ENCODE measurements around the gene CDC42BPA. TPM values are rescaled to one million over a fixed set of nuclear protein-coding genes. Genes with fewer than 3 reads are reported as not detected.

Gene CDC42BPA
- total and polyA plus RNA-seq, 2 of the 13 experiments (the other 11 are each of a cell fraction or from before 2014, with no cell fraction given): 6.5 to 16.0 TPM

DNA sequence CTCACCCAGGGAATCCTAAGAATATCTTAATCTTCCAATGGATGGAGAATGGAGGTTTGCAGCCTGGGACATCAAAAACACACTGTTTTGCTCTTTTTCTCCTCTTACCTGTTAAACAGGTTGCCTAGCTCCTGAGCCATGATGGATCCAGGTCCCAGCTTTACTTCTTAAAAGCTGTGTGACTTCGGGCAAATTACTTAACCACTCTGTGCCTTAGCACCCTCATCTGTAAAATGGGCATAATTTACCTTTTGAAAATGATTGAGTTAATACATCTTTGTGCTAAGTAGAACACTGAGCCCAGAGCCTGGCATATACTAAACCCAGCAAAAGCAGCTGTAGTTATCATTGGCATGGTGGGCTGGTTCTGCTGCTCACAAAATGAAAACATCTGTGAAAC lies 368.0 kb downstream of the CDC42BPA start:
- no peak for TF ChIP-seq ZSCAN20 (CRISPR knock-in tag; IDR thresholded peaks at IDR 0.05; ENCODE audit: borderline replicate concordance)
- TF ChIP-seq ZNF768 (CRISPR knock-in tag; IDR thresholded peaks at IDR 0.05): peak; percentile 82; the same call in 1 of the 2 replicates
- TF ChIP-seq, protein P1, sequence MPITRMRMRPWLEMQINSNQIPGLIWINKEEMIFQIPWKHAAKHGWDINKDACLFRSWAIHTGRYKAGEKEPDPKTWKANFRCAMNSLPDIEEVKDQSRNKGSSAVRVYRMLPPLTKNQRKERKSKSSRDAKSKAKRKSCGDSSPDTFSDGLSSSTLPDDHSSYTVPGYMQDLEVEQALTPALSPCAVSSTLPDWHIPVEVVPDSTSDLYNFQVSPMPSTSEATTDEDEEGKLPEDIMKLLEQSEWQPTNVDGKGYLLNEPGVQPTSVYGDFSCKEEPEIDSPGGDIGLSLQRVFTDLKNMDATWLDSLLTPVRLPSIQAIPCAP (CRISPR knock-in tag; IDR thresholded peaks at IDR 0.05; ENCODE audit: low read depth): no peak
- TF ChIP-seq ZNF629 (CRISPR knock-in tag; conservative IDR thresholded peaks at IDR 0.05): peak; percentile 81
- no peak for TF ChIP-seq CHCHD3 (CRISPR knock-in tag; IDR thresholded peaks at IDR 0.05)
- TF ChIP-seq HES4 (CRISPR knock-in tag; IDR thresholded peaks at IDR 0.05; ENCODE audit: borderline replicate concordance): no peak
- no peak for TF ChIP-seq U2AF2 (IDR thresholded peaks at IDR 0.05; ENCODE audit: low read depth, low read length)
- TF ChIP-seq, protein P2, sequence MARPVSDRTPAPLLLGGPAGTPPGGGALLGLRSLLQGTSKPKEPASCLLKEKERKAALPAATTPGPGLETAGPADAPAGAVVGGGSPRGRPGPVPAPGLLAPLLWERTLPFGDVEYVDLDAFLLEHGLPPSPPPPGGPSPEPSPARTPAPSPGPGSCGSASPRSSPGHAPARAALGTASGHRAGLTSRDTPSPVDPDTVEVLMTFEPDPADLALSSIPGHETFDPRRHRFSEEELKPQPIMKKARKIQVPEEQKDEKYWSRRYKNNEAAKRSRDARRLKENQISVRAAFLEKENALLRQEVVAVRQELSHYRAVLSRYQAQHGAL (CRISPR knock-in tag; IDR thresholded peaks at IDR 0.05; ENCODE audit: not compliant biosample characterization): no peak
- Histone ChIP-seq H3K27ac (ENCODE audit: extremely low read length, insufficient read depth, low read length) (no peak overlapping the region), H3K4me1 (ENCODE audit: insufficient read depth, low read length) (peaks cover 45% of the 10 kb centered on the region), H4K20me1 (ENCODE audit: insufficient read depth, low read length) (peaks cover 50% of the 10 kb centered on the region), H3K4me3 (replicated peaks in 1 of 3; ENCODE audit: insufficient read depth in 1 of 3, low read depth in 2 of 3, low read length in 3 of 3) (no peak overlapping the region), H3K9ac (ENCODE audit: insufficient read depth, low read depth, low read length) (no peak overlapping the region), H2AFZ (ENCODE audit: low read length) (no peak overlapping the region), H3K79me2 (ENCODE audit: insufficient read depth, low read length) (peaks cover 100% of the 10 kb centered on the region), H3K36me3 (replicated peaks in 1 of 2; ENCODE audit: control insufficient read depth in 1 of 2, insufficient read depth in 2 of 2, low read length in 2 of 2) (peaks cover 3 to 31% of the 10 kb centered on the region in 2 experiments; a peak in 4 of 5 replicates), H3K27me3 (ENCODE audit: control insufficient read depth in 1 of 2, insufficient read depth in 2 of 2, low read length in 2 of 2) (no peaks in the 10 kb centered on the region), H3K9me3 (ENCODE audit: low read length) (no peaks in the 10 kb centered on the region), H3K4me2 (ENCODE audit: low read depth, low read length) (no peak overlapping the region)
- FAIRE-seq (no peak), DNase-seq (ENCODE audit: low spot score) (no peak), ATAC-seq (no peak)
- whole genome bisulfite sequencing (ENCODE audit: low lambda C conversion rate): 100% methylated on average over 1 of the region's 1 CpG
- ChIA-PET CTCF (ENCODE audit: low intra/inter-chr PET ratio, low total read pairs) (no interaction called here), POLR2A (interaction anchor here (0.8 kb wide), 1 partner anchor 10 kb away, joined by 4 read pairs; the partner anchor contains the start of gene COQ8A)
- intact Hi-C loops (cut with micrococcal nuclease; ENCODE audit: unreplicated experiment) (no loop called here), in situ Hi-C loops (cut with HindIII; ENCODE audit: extremely low pct_ligation_motif_present, low pct_unique_long_range_greater_than_20kb) (no loop called here)
- no TSS peak for BruUV-seq (replicated peaks)
